Ectodermal cell (in vitro differentiated cells): ENCODE data around the gene TACC3.

Source experiments
- H3K27ac ChIP-seq: 2 replicates; pipeline ENCODE4 v1.7.0; 2013; ENCODE audit warnings: mild to moderate bottlenecking, low read depth, low read length; ENCODE audit not compliant: insufficient read depth, poor library complexity, severe bottlenecking
- H3K27me3 ChIP-seq: 2 replicates; pipeline ENCODE4 v1.7.0; 2013; ENCODE audit warnings: mild to moderate bottlenecking, low read length; ENCODE audit not compliant: insufficient read depth, control insufficient read depth, poor library complexity, severe bottlenecking
- H3K36me3 ChIP-seq: one replicate; pipeline ENCODE4 v1.7.0; 2013; ENCODE audit warnings: low read length; ENCODE audit not compliant: control insufficient read depth, insufficient read depth
- H3K4me1 ChIP-seq: one replicate; pipeline ENCODE4 v1.7.0; 2013; ENCODE audit warnings: low read length; ENCODE audit not compliant: control insufficient read depth, insufficient read depth
- H3K4me3 ChIP-seq: 2 replicates; pipeline ENCODE4 v1.7.0; 2013; ENCODE audit warnings: low read depth, low read length, control low read depth; ENCODE audit not compliant: insufficient read depth
- H3K9me3 ChIP-seq: 2 replicates; pipeline ENCODE4 v1.7.0; 2013; ENCODE audit warnings: mild to moderate bottlenecking, low read length, moderate library complexity; ENCODE audit not compliant: control insufficient read depth
- WGBS, 2 experiments: methylation state at CpG; one replicate each; pipeline ENCODE4 v1.1.7; 2013; ENCODE audit warnings: missing lambda C conversion rate in 2 of 2; 5-methylcytosine and 5-hydroxymethylcytosine counted together

The TACC3 gene

GRCh38 chr4:1703867-1704266, 17.5 kb upstream of the TACC3 start:
- H3K36me3 ChIP-seq: peaks cover 18% of the 10 kb centered on the region

GRCh38 chr4:1705732-1706131, 15.6 kb upstream of the TACC3 start:
- Histone ChIP-seq H3K27ac (no peak overlapping the region), H3K27me3 (no peaks in the 10 kb centered on the region), H3K36me3 (peaks cover 15% of the 10 kb centered on the region), H3K9me3 (no peaks in the 10 kb centered on the region), H3K4me3 (no peak overlapping the region), H3K4me1 (no peaks in the 10 kb centered on the region)
- 95 to 96% methylated on average over 6 of the region's 6 CpGs for WGBS, 2 experiments

More at GRCh38 chr4:1703867-1704266, 17.5 kb upstream of the TACC3 start:
- H3K27ac ChIP-seq: no peak overlapping the region
- 91 to 100% methylated on average over 1 of the region's 1 CpG for WGBS, 2 experiments
- no peaks in the 10 kb centered on the region for H3K9me3 ChIP-seq
- no peaks in the 10 kb centered on the region for H3K27me3 ChIP-seq
- H3K4me3 ChIP-seq: no peak overlapping the region
- H3K4me1 ChIP-seq: no peaks in the 10 kb centered on the region

GRCh38 chr4:1706358-1706757, 15.0 kb upstream of the TACC3 start:
- Histone ChIP-seq H3K36me3 (peaks cover 15% of the 10 kb centered on the region), H3K4me3 (no peak overlapping the region)
- 94 to 96% methylated on average over 6 of the region's 6 CpGs for WGBS, 2 experiments

GRCh38 chr4:1708581-1708980, 12.7 kb upstream of the TACC3 start:
- Histone ChIP-seq H3K4me3 (no peak overlapping the region), H3K27me3 (no peaks in the 10 kb centered on the region), H3K27ac (no peak overlapping the region), H3K36me3 (peaks cover 10% of the 10 kb centered on the region), H3K4me1 (no peaks in the 10 kb centered on the region), H3K9me3 (no peaks in the 10 kb centered on the region)
- WGBS, 2 experiments: 86 to 93% methylated on average over 1 of the region's 1 CpG

More at GRCh38 chr4:1706358-1706757, 15.0 kb upstream of the TACC3 start:
- Histone ChIP-seq H3K27me3 (no peaks in the 10 kb centered on the region), H3K4me1 (no peaks in the 10 kb centered on the region), H3K9me3 (no peaks in the 10 kb centered on the region), H3K27ac (no peak overlapping the region)

- H3K9me3 ChIP-seq: no peaks in the 10 kb centered on the region
- no peaks in the 10 kb centered on the region for H3K27me3 ChIP-seq
- H3K4me3 ChIP-seq: peak overlapping the region; percentile 86
- H3K4me1 ChIP-seq: no peaks in the 10 kb centered on the region
- WGBS, 2 experiments: 26% methylated on average over 22 of the region's 22 CpGs
- H3K36me3 ChIP-seq: peaks cover 6% of the 10 kb centered on the region
- no peak overlapping the region for H3K27ac ChIP-seq
These were observed 10.2 kb upstream of the TACC3 start for GRCh38 chr4:1711055-1711570.

- H3K27ac ChIP-seq: peak overlapping the region; percentile 91
- WGBS, 2 experiments: 0% methylated on average over 85 of the region's 85 CpGs
- no peaks in the 10 kb centered on the region for H3K9me3 ChIP-seq
- H3K4me3 ChIP-seq: peak overlapping the region; percentile 86
- no peaks in the 10 kb centered on the region for H3K4me1 ChIP-seq
- no peaks in the 10 kb centered on the region for H3K36me3 ChIP-seq
- no peaks in the 10 kb centered on the region for H3K27me3 ChIP-seq
These were observed 9.6 kb upstream of the TACC3 start for GRCh38 chr4:1711571-1712215.

- H3K27me3 ChIP-seq: no peaks in the 10 kb centered on the region
- H3K27ac ChIP-seq: peak within 1 kb of the TSS; percentile 91
- H3K4me3 ChIP-seq: peak within 1 kb of the TSS; percentile 86
- no peaks in the 10 kb centered on the region for H3K4me1 ChIP-seq
- WGBS, 2 experiments: 0% methylated on average over 98 of the region's 98 CpGs
- H3K9me3 ChIP-seq: no peaks in the 10 kb centered on the region
- H3K36me3 ChIP-seq: no peaks in the 10 kb centered on the region
These were observed 8.9 kb upstream of the TACC3 start, which contains the start of gene SLBP for GRCh38 chr4:1712216-1713002. Gene SLBP (minus strand): TSS chr4:1712319. CDS start chr4:1712188, 131 bp downstream.

- Histone ChIP-seq H3K4me1 (no peaks in the 10 kb centered on the region), H3K27me3 (no peaks in the 10 kb centered on the region), H3K27ac (peak overlapping the region; percentile 91), H3K4me3 (peak overlapping the region; percentile 86), H3K36me3 (no peaks in the 10 kb centered on the region), H3K9me3 (no peaks in the 10 kb centered on the region)
- 33 to 36% methylated on average over 35 of the region's 35 CpGs for WGBS, 2 experiments
These were observed 8.1 kb upstream of the TACC3 start for GRCh38 chr4:1713003-1713851.

- Histone ChIP-seq H3K4me1 (peaks cover under 1% of the 10 kb centered on the region), H3K27me3 (no peaks in the 10 kb centered on the region), H3K9me3 (no peaks in the 10 kb centered on the region), H3K36me3 (no peaks in the 10 kb centered on the region), H3K4me3 (no peak overlapping the region), H3K27ac (no peak overlapping the region)
- 84 to 87% methylated on average over 9 of the region's 9 CpGs for WGBS, 2 experiments
These were observed 6.9 kb upstream of the TACC3 start for GRCh38 chr4:1714303-1715001.
